ENCODE measurements around the gene FAM181B.

Gene FAM181B, protein sequence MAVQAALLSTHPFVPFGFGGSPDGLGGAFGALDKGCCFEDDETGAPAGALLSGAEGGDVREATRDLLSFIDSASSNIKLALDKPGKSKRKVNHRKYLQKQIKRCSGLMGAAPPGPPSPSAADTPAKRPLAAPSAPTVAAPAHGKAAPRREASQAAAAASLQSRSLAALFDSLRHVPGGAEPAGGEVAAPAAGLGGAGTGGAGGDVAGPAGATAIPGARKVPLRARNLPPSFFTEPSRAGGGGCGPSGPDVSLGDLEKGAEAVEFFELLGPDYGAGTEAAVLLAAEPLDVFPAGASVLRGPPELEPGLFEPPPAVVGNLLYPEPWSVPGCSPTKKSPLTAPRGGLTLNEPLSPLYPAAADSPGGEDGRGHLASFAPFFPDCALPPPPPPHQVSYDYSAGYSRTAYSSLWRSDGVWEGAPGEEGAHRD

GRCh38 chr11:82733444-82734119, at the start of gene FAM181B:
FAM181B (minus strand) TSS chr11:82733864; CDS start chr11:82733729, 135 bp downstream.
- DNase-seq = peak; percentile 7

DNA sequence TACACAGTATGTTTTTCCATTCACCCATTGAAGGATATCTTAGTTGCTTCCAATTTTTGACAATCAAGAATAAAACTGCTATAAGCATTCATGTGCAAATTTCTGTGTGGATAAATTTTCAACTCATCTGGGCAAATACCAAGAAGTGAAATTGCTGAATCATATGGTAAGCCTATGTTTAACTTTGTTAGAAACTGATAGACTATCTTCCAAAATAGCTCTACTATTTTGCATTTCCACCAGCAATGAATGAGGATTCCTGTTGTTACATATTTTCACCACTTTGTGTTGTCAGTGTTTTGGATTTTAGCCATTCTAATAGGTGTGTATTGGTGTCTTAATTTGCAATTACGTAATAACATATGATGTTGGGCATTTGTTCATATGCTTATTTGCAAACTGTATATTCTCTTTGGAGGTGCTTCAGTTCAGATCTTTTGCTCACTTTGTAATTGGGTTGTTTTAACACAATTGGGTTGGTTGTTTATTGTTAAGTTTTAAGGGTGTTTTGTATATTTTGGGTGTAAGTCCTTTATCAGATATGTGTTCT, 49.2 kb upstream of the FAM181B start:
- DNase-seq = no peak

- no peak for DNase-seq
Observed at GRCh38 chr11:82778776-82779175, 45.1 kb upstream of the FAM181B start.

- DNase-seq = no peak
Observed at GRCh38 chr11:82776377-82776776, 42.7 kb upstream of the FAM181B start.

- DNase-seq = peak; percentile 42
Observed at GRCh38 chr11:82775736-82776346, 42.2 kb upstream of the FAM181B start.

DNA sequence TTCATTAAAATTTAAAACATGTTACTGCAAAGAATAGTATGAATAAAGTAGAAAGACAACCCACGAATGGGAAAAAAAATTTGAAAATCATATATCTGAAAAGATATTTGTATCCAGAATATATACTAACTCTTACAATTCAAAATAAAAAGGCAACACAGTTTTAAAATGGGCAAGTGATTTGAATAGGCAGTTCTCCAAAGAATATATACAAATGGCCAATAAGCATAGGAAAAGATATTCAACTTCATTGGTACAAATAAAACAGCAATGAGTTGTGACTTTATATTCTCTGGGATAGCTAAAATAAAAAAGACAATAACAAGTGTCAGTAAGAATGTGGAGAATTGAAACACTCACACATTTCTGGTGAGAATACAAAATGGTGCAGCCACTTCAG, 41.6 kb upstream of the FAM181B start:
- DNase-seq = no peak

- no peak for DNase-seq
Observed at GRCh38 chr11:82771781-82772180, 38.1 kb upstream of the FAM181B start.

GRCh38 chr11:82767123-82767522, 33.5 kb upstream of the FAM181B start:
- DNase-seq = no peak

DNA sequence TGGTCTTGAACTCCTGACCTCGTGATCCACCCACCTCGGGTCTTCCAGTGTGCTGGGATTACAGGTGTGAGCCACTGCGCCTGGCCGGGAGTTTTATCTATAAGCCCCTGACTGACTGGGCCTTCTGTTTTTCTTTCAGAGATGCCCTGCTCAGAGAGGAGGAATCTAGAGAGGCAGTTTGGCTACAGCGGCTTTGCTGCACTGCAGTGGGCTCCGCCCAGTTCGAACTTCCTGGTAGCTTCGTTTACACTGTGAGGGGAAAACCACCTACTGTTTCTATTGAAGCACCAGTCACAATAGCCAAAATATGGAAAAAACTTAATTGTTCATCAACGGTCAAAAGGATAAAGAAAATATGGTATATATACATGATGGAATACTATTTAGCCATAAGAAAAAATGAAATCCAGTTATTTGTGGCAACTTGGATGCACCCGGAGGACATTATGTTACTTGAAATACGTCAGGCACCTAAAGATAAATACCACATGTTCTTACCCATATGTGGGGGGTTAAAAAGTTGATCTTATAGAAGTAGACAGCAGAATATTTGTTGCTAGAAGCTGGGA, 31.9 kb upstream of the FAM181B start:
- DNase-seq = no peak

DNA sequence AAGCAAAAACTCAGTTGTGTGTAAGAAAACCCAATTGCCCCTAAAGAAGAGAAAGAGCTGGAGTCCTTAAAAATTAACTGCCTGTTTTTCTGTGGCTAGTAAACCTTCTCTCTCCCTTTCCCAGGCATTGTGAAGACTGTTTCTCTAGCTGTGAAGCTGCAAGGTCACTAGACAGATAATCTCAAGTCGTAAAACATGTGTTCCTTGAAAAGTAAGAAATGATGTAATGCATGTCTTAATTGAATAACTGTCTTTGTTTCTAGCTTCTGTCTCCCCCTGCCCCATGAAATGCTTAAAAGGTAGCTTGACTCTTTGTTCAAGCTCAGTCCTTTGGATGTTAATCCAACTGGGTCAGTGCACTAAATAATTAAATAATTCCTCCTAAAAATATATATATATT, 29.5 kb upstream of the FAM181B start:
- no peak for DNase-seq

- no peak for DNase-seq
Observed at GRCh38 chr11:82759649-82760048, 26.0 kb upstream of the FAM181B start.

GRCh38 chr11:82757660-82758357, 24.1 kb upstream of the FAM181B start:
- no peak for DNase-seq

GRCh38 chr11:82756765-82757639, 23.3 kb upstream of the FAM181B start:
- no peak for DNase-seq

DNA sequence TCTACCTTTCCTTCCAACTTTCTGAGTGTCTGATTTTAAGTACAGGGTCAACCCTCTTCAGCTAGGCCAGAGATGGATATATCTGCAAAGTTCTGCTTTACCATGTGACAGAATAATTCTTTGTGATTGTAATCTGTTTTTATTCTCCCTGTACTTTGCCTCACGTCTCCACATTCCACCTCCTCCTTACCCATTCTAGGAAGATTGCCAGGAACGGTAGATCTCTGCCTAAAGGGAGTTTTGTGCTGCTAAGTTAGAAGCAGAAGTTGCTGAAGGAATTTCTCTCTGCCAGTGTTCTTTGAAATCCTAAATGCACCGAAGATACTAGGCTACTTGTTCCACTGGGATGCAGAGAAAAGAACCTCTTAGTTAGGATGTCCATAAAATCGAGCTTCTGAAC, 20.7 kb upstream of the FAM181B start:
- no peak for DNase-seq

DNA sequence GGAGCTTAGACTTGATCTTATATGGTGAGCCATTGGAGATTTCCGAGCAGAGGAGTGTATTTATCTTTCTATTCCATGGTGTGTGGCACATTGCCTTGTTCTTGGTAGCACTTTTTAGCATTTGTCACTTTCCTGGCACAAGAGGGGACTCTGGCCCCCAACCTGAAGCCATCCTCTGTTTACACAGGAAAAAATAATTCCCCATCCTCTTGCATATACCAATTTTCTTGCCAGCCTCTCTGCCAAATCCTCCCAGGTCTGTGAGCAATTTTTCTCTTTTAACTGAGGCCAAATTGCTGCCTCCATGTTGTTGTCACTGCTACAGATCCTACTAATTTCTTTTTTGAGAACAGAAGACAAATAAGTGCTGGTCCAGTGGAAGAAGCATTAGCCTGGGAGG, 20.3 kb upstream of the FAM181B start:
- no peak for DNase-seq

DNA sequence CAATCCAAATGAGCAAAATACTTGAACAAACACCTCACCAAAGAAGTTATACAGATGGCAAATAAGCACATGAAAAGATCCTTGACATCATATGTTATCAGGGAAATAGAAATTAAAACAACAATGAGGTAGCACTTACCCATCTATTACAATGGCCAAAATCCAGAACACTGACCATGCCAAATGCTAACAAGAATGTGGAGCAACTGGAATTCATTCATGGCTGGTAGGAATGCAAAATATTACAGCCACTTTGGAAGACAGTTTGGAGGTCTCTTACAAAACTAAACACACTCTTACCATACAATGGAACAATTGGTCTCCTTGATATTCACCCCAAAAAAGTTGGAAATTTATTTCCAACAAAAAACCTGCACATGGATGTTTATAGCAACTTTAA, 19.1 kb upstream of the FAM181B start:
- no peak for DNase-seq

- DNase-seq = peak; percentile 29
Observed at GRCh38 chr11:82750643-82751139, 17.0 kb upstream of the FAM181B start.

DNA sequence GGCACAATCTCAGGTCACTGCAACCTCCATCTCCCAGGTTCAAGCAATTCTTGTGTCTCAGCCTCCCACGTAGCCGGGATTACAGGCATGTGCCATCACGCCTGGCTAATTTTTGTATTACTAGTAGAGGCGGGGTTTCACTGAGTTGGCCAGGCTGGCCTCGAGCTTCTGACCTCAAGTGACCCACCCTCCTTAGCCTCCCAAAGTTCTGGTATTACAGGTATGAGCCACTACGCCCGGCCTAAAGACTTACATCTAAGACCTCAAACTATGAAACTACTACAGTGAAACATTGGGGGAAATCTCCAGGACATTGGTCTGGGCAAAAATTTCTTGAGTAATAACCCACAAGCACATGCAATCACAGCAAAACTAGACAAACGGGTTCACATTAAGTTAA, 13.8 kb upstream of the FAM181B start:
- no peak for DNase-seq

GRCh38 chr11:82738091-82738490, 4.4 kb upstream of the FAM181B start:
- DNase-seq = no peak

- DNase-seq = no peak
Observed at GRCh38 chr11:82734120-82734479, 436 bp upstream of the FAM181B start.

DNA sequence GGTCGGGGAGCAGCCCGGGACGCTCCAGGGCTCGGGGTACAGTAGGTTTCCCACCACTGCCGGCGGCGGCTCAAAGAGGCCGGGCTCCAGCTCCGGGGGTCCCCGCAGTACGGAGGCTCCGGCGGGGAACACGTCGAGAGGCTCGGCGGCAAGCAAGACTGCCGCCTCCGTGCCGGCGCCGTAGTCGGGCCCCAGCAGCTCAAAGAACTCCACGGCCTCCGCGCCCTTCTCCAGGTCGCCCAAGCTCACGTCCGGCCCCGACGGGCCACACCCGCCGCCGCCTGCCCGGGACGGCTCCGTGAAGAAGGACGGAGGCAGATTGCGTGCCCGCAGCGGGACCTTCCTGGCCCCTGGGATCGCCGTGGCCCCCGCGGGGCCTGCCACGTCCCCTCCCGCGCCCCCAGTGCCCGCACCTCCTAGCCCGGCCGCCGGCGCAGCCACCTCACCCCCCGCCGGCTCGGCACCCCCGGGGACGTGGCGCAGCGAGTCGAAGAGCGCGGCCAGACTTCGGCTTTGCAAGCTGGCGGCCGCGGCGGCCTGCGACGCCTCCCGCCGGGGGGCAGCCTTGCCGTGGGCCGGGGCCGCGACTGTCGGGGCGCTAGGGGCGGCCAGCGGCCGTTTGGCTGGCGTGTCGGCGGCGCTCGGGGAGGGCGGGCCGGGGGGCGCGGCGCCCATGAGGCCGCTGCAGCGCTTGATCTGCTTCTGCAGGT, 775 bp downstream of the FAM181B start:
- no peak for DNase-seq

All from CD4-positive, alpha-beta T cell treated with Interleukin-17A for 1 hour (primary cell).